NCI-H128 (cell line): Measurements from ENCODE around the gene PRKACB.
"Not testable (repeated sequence)": the region's sequence is repeated elsewhere in the genome, so short reads cannot be mapped to it uniquely, and the experiment has no call there.

ENCODE experiments used
- DNase-seq: peaks from one replicate; lab custom pipeline; 2025; ENCODE audit not compliant: unreplicated experiment; lab: John Stamatoyannopoulos, UW

PRKACB gene

GRCh38 chr1:84214115-84214956 is 70.3 kb downstream of the PRKACB start:
- DNase-seq, result no peak

GRCh38 chr1:84217239-84217638 is 73.2 kb downstream of the PRKACB start:
- DNase-seq, result no peak

GRCh38 chr1:84223751-84224432 is 79.8 kb downstream of the PRKACB start:
- no peak for DNase-seq

- no peak for DNase-seq
Measured at GRCh38 chr1:84224905-84225304, 80.8 kb downstream of the PRKACB start.

- DNase-seq, result no peak
Measured at GRCh38 chr1:84225646-84226045, 81.6 kb downstream of the PRKACB start.

GRCh38 chr1:84232676-84233075 is 88.6 kb downstream of the PRKACB start:
- not testable (repeated sequence) for DNase-seq

- no peak for DNase-seq
Measured at GRCh38 chr1:84236256-84236655, 92.2 kb downstream of the PRKACB start.

GRCh38 chr1:84242641-84243040 is 98.6 kb downstream of the PRKACB start:
- DNase-seq, result no peak

GRCh38 chr1:84245563-84245962 is 101.5 kb downstream of the PRKACB start:
- DNase-seq, result no peak

- no peak for DNase-seq
Measured at GRCh38 chr1:84246213-84246612, 102.1 kb downstream of the PRKACB start.

- DNase-seq, result no peak
Measured at GRCh38 chr1:84247425-84248220, 103.6 kb downstream of the PRKACB start.

GRCh38 chr1:84250668-84251067 is 106.6 kb downstream of the PRKACB start:
- no peak for DNase-seq

- no peak for DNase-seq
Measured at GRCh38 chr1:84253036-84253435, 109.0 kb downstream of the PRKACB start.

- DNase-seq, result no peak
Measured at GRCh38 chr1:84253891-84254290, 109.8 kb downstream of the PRKACB start.

GRCh38 chr1:84254703-84255238 is 110.7 kb downstream of the PRKACB start:
- no peak for DNase-seq

- DNase-seq, result no peak
Measured at GRCh38 chr1:84255582-84255981, 111.5 kb downstream of the PRKACB start.

- no peak for DNase-seq
Measured at GRCh38 chr1:84257617-84258016, 113.5 kb downstream of the PRKACB start.

GRCh38 chr1:84259376-84259775 is 115.3 kb downstream of the PRKACB start:
- DNase-seq, result no peak

- DNase-seq, result no peak
Measured at GRCh38 chr1:84259989-84260388, 115.9 kb downstream of the PRKACB start.

GRCh38 chr1:84260852-84261518 is 116.9 kb downstream of the PRKACB start:
- no peak for DNase-seq

GRCh38 chr1:84264961-84265360 is 120.9 kb downstream of the PRKACB start:
- no peak for DNase-seq
